H1 (cell line): Measurements from ENCODE around the gene LARP1. TPM values are rescaled to one million over a fixed set of nuclear protein-coding genes. Genes with fewer than 3 reads are reported as not detected.

ENCODE experiments used
- CREB1 ChIP-seq: IDR thresholded peaks from 2 replicates; pipeline ENCODE4 v1.6.1; 2012; ENCODE audit warnings: inconsistent platforms
- polyA plus RNA-seq, 7 experiments: library from polyadenylated mRNA; depleted of rRNA in 3 of 7; stranded (reverse) in 5 of 7; unstranded in 2 of 7; fragments of >200 nt in 5 of 7; fragments of 200-250 nt in 2 of 7; gene quantifications; 1 replicate in 5 of 7; 2 replicates in 1 of 7; 4 replicates in 1 of 7; pipeline versions ENCODE4 v1.2.1 to v1.2.3, GENCODE V29; 2011 to 2013; ENCODE audit warnings: missing spikeins in 2 of 7, mixed read lengths in 2 of 7
- total RNA-seq: library from RNA; stranded (reverse); fragmentation: NEBNext Ultra II Directional; extraction: Animal tissue kit (Norgen Biotek cat#: 25700); gene quantifications from 2 replicates; pipeline ENCODE4 v1.2.1, GENCODE V29; 2021
- TF ChIP-seq, protein P1 (sequence below): IDR thresholded peaks from 2 replicates; pipeline ENCODE4 v1.6.1; 2012; ENCODE audit warnings: inconsistent platforms

LARP1 gene
- total and polyA plus RNA-seq, 2 of the 8 experiments (the other 6 are each of a cell fraction or from before 2014, with no cell fraction given): 106 to 422 TPM

DNA sequence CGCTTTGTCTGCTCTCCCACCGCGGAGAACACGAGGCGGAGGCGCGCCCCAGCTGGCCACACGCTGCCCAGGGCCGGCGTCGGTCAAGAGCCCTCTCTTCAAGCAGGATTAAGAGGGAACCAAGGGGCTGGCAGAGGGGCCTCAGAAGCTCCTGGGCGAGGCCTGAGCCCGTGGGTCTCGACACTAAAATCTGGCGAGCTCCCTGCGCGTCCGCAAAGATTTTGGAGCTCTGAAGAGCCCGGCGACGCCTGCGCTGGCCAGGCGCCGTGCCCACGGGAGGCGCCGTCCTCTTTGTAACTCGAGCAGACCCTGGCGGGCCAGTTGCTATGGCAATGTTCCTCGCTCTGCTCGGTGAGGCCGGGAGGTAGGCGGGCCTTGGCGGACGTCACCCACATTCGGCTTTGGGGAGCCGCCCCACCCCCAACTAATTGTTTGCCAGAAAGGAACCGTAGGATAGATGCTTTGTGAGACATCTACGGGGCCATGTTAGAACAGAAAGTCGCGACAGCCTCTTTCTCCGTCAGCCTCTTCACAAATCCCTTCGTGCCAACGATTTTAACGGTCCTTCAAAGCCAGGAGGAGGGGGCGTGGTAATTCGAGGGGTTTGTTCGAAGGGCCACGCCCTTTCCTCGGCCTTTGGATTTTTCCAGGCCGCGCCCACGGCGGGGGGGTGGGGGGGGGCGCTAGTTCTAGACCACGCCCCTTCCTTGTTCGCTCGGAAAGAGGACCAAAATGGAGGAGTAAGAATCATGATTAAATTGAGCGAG lies 102.5 kb downstream of the LARP1 start (continued):
- TF ChIP-seq, protein P1, sequence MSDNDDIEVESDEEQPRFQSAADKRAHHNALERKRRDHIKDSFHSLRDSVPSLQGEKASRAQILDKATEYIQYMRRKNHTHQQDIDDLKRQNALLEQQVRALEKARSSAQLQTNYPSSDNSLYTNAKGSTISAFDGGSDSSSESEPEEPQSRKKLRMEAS: peak; percentile 96
- TF ChIP-seq CREB1: no peak; the same call in 1 of the 2 replicates
- TF ChIP-seq, all 59 proteins: peak for 17
